Hematopoietic multipotent progenitor cell treated with erythropoietin and hydrocortisone succinate and interleukin-3 and kit ligand, for 6 days (in vitro differentiated cells): ENCODE results near the gene RASGEF1B.
"Not testable (repeated sequence)": the region's sequence is repeated elsewhere in the genome, so short reads cannot be mapped to it uniquely, and the experiment has no call there.

ENCODE experiments used
- DNase-seq: peaks from one replicate; pipeline ENCODE4 v3.0.0-alpha.2; 2015

RASGEF1B gene

GRCh38 chr4:81498046-81498445 lies 26.3 kb upstream of the RASGEF1B start:
- no peak for DNase-seq

- DNase-seq, result no peak
Measured at GRCh38 chr4:81495345-81495744, 23.6 kb upstream of the RASGEF1B start.

GRCh38 chr4:81494031-81494431 lies 22.3 kb upstream of the RASGEF1B start:
- peak; percentile 50 for DNase-seq

GRCh38 chr4:81492606-81493230 lies 21.0 kb upstream of the RASGEF1B start:
- no peak for DNase-seq

- DNase-seq, result peak; percentile 78
Measured at GRCh38 chr4:81491943-81492342, 20.2 kb upstream of the RASGEF1B start.

GRCh38 chr4:81490403-81491160 lies 18.9 kb upstream of the RASGEF1B start:
- no peak for DNase-seq

GRCh38 chr4:81486502-81486901 lies 14.8 kb upstream of the RASGEF1B start:
- DNase-seq, result no peak

- no peak for DNase-seq
Measured at GRCh38 chr4:81485310-81485980, 13.7 kb upstream of the RASGEF1B start.

- DNase-seq, result no peak
Measured at GRCh38 chr4:81482326-81482725, 10.6 kb upstream of the RASGEF1B start.

GRCh38 chr4:81481151-81481550 lies 9.4 kb upstream of the RASGEF1B start:
- no peak for DNase-seq

GRCh38 chr4:81479573-81479972 lies 7.9 kb upstream of the RASGEF1B start:
- not testable (repeated sequence) for DNase-seq

GRCh38 chr4:81473331-81474265 lies 1.9 kb upstream of the RASGEF1B start:
- DNase-seq, result not testable (repeated sequence)

GRCh38 chr4:81472281-81473182 lies 825 bp upstream of the RASGEF1B start:
- peak; percentile 81 for DNase-seq

GRCh38 chr4:81471298-81471587 lies 464 bp downstream of the RASGEF1B start:
- no peak for DNase-seq

GRCh38 chr4:81470456-81471297 lies 1.0 kb downstream of the RASGEF1B start:
- DNase-seq, result peak; percentile 38

- DNase-seq, result no peak
Measured at GRCh38 chr4:81469781-81470455, 1.8 kb downstream of the RASGEF1B start.

GRCh38 chr4:81468678-81469077 lies 3.0 kb downstream of the RASGEF1B start:
- no peak for DNase-seq

- DNase-seq, result no peak
Measured at GRCh38 chr4:81467672-81467964, 4.1 kb downstream of the RASGEF1B start.

GRCh38 chr4:81466841-81467671 lies 4.7 kb downstream of the RASGEF1B start:
- DNase-seq, result peak; percentile 90
